ENCODE measurements around the gene CPZ.

GRCh38 chr4:8606476-8606875, 13.9 kb downstream of the CPZ start:
- TF ChIP-seq EP300 (IDR thresholded peaks at IDR 0.05; ENCODE audit: borderline replicate concordance): no peak
- no peak for TF ChIP-seq MAX (IDR thresholded peaks at IDR 0.05)
- TF ChIP-seq CEBPB (IDR thresholded peaks at IDR 0.05): no peak

All from Ishikawa (cell line).